ENCODE measurements around the gene TRPT1. TPM values are rescaled to one million over a fixed set of nuclear protein-coding genes. Genes with fewer than 3 reads are reported as not detected.

The TRPT1 gene, protein sequence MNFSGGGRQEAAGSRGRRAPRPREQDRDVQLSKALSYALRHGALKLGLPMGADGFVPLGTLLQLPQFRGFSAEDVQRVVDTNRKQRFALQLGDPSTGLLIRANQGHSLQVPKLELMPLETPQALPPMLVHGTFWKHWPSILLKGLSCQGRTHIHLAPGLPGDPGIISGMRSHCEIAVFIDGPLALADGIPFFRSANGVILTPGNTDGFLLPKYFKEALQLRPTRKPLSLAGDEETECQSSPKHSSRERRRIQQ
- 43.1 TPM in 2 replicates for total RNA-seq (2022)
- Bru-seq, nascent RNA, result percentile 59 among the genes with signal in this experiment
- BruChase-seq, experiment 1, labeled RNA remaining after a 6-hour chase, result percentile 73 among the genes with signal in this experiment
- BruChase-seq, experiment 2, labeled RNA remaining after a 2-hour chase, result percentile 65 among the genes with signal in this experiment
- long read RNA-seq, transcript TRPT1-203 (7 exons, 865 nt), result minor isoform, 11 of 85 reads
- long read RNA-seq, transcript TRPT1-201 (8 exons, 962 nt), result major isoform, 17 of 85 reads
- long read RNA-seq, partial matches to known transcripts, result 7 of 85 reads
- long read RNA-seq, other reads (novel, unspliced or antisense), result 44 of 85 reads

GRCh38 chr11:64225608-64226506 is at the start of gene TRPT1, which contains the start of gene NUDT22:
TRPT1 (minus strand) TSS chr11:64226186; CDS start chr11:64225860, 326 bp downstream.
NUDT22 (plus strand) TSS chr11:64226274; CDS start chr11:64226653, 379 bp downstream.
- peak; percentile 94 for DNase-seq
- Mint-ChIP-seq H3K9me3 (ENCODE audit: low read depth, unreplicated experiment) (no peaks in the 10 kb centered on the region), H3K27me3 (ENCODE audit: unreplicated experiment) (no peaks in the 10 kb centered on the region), H3K4me1 (ENCODE audit: low read depth, unreplicated experiment) (peaks cover 7% of the 10 kb centered on the region), H3K36me3 (ENCODE audit: insufficient read depth, unreplicated experiment) (peaks cover 90% of the 10 kb centered on the region), H3K4me3 (ENCODE audit: low read depth, unreplicated experiment) (peak within 1 kb of the TSS; percentile 79), H3K27ac (ENCODE audit: unreplicated experiment) (peak within 1 kb of the TSS; percentile 50)
- BruUV-seq (replicated peaks), result TSS peak; percentile 42
- TF ChIP-seq, protein P1, sequence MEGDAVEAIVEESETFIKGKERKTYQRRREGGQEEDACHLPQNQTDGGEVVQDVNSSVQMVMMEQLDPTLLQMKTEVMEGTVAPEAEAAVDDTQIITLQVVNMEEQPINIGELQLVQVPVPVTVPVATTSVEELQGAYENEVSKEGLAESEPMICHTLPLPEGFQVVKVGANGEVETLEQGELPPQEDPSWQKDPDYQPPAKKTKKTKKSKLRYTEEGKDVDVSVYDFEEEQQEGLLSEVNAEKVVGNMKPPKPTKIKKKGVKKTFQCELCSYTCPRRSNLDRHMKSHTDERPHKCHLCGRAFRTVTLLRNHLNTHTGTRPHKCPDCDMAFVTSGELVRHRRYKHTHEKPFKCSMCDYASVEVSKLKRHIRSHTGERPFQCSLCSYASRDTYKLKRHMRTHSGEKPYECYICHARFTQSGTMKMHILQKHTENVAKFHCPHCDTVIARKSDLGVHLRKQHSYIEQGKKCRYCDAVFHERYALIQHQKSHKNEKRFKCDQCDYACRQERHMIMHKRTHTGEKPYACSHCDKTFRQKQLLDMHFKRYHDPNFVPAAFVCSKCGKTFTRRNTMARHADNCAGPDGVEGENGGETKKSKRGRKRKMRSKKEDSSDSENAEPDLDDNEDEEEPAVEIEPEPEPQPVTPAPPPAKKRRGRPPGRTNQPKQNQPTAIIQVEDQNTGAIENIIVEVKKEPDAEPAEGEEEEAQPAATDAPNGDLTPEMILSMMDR (IDR thresholded peaks at IDR 0.05; ENCODE audit: unreplicated experiment), result peak; percentile 38
- CTCF ChIA-PET, result interaction anchor here (0.5 to 1.3 kb wide), 4 partner anchors 12 to 77 kb away, joined by 3 to 7 read pairs (median 4); no protein-coding TSS in a partner anchor
- intact Hi-C loops (cut with micrococcal nuclease; ENCODE audit: unreplicated experiment), result no loop called here

- DNase-seq, result no peak
- CTCF ChIA-PET, result interaction anchor here (0.7 kb wide), 2 partner anchors 183 to 1123 kb away, joined by 10 to 12 read pairs; no protein-coding TSS in a partner anchor
- TF ChIP-seq, protein P1 (IDR thresholded peaks at IDR 0.05; ENCODE audit: unreplicated experiment), result no peak
Measured at GRCh38 chr11:64275031-64275800, 49.2 kb upstream of the TRPT1 start.

GRCh38 chr11:64269540-64270220 is 43.7 kb upstream of the TRPT1 start:
- H3K27ac Mint-ChIP-seq (ENCODE audit: unreplicated experiment), result peak overlapping the region; percentile 97
- no peaks in the 10 kb centered on the region for H3K27me3 Mint-ChIP-seq (ENCODE audit: unreplicated experiment)
- H3K4me1 Mint-ChIP-seq (ENCODE audit: low read depth, unreplicated experiment), result peaks cover 18% of the 10 kb centered on the region
- no peaks in the 10 kb centered on the region for H3K9me3 Mint-ChIP-seq (ENCODE audit: low read depth, unreplicated experiment)
- BruUV-seq (replicated peaks), result TSS peak; percentile 41
- intact Hi-C loops (cut with micrococcal nuclease; ENCODE audit: unreplicated experiment), result loop anchor here (2.0 kb wide), 1 partner anchor 35 kb away; the partner anchor contains the start of gene ESRRA
- H3K36me3 Mint-ChIP-seq (ENCODE audit: insufficient read depth, unreplicated experiment), result peaks cover 59% of the 10 kb centered on the region
- peak; percentile 97 for DNase-seq
- TF ChIP-seq, protein P1 (IDR thresholded peaks at IDR 0.05; ENCODE audit: unreplicated experiment), result no peak
- CTCF ChIA-PET, result interaction anchor here (0.6 to 2.6 kb wide), 8 partner anchors 18 to 1064 kb away, joined by 3 to 17 read pairs (median 4); partner anchors contain the start of genes DPF2, ESRRA, FKBP2 and PLCB3
- peak overlapping the region; percentile 94 for H3K4me3 Mint-ChIP-seq (ENCODE audit: low read depth, unreplicated experiment)

More at GRCh38 chr11:64275031-64275800, 49.2 kb upstream of the TRPT1 start:
- Mint-ChIP-seq H3K27ac (ENCODE audit: unreplicated experiment) (no peak overlapping the region), H3K27me3 (ENCODE audit: unreplicated experiment) (no peaks in the 10 kb centered on the region), H3K4me1 (ENCODE audit: low read depth, unreplicated experiment) (no peaks in the 10 kb centered on the region), H3K36me3 (ENCODE audit: insufficient read depth, unreplicated experiment) (peaks cover 28% of the 10 kb centered on the region), H3K4me3 (ENCODE audit: low read depth, unreplicated experiment) (no peak overlapping the region), H3K9me3 (ENCODE audit: low read depth, unreplicated experiment) (no peaks in the 10 kb centered on the region)
- intact Hi-C loops (cut with micrococcal nuclease; ENCODE audit: unreplicated experiment), result no loop called here
- no TSS peak for BruUV-seq (replicated peaks)
